Measurements from ENCODE around the gene ZNF839.
A peak's percentile ranks its signal among the peaks of the same experiment; 100 is the strongest.
"Not testable (repeated sequence)": the region's sequence is repeated elsewhere in the genome, so short reads cannot be mapped to it uniquely, and the experiment has no call there.

ZNF839 gene

DNA sequence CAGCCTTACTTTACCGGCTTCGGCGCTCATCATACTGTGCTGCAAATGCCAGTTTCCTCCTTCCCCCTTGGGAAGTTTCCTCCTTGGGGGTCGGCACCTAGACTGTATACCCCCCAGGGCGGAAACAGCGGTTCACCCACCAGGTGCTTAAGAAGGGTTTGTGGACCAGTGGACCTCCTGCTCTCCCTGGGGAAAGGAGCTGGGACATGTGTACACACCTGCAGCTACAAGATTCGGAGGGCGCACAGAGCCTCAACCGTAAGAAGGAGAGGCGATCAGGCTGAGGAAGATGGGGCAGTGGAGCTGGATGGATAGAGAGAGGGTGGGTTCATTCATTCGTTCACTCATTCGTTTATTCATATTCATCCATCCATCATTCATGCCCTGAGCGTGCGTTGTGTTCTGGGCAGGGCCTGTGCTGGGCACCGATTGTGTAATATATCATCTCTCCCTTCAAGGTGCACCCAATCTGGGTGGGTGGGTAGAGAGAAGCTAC, 717 bp upstream of the ZNF839 start:
- TF ChIP-seq Cebpa-rat (IDR thresholded peaks at IDR 0.05): peak in 5 of 11 experiments; percentile 16 to 81 (median 50); a peak in 7 of 22 replicates
- Histone ChIP-seq H3K4me3 (peak overlapping the region; percentile 86 to 99 (median 94)), H3K27me3 (no peaks in the 10 kb centered on the region), H3K4me1 (peaks cover 41 to 75% (median 65%) of the 10 kb centered on the region in 10 experiments), H3K27ac (peak overlapping the region; percentile 88 to 96 (median 92); a peak in 21 of 22 replicates), H3K4me2 (peak overlapping the region; percentile 68 to 96 (median 87)), H3K9me3 (replicated peaks in 1 of 11) (no peaks in the 10 kb centered on the region), H3K9ac (peak overlapping the region; percentile 89 to 98 (median 94)), H4K20me1 (peaks cover 0 to 7% (median 0%) of the 10 kb centered on the region in 11 experiments; a peak in 4 of 22 replicates), H3K36me3 (peaks cover 0 to 16% (median 5%) of the 10 kb centered on the region in 11 experiments; a peak in 8 of 22 replicates)

DNA sequence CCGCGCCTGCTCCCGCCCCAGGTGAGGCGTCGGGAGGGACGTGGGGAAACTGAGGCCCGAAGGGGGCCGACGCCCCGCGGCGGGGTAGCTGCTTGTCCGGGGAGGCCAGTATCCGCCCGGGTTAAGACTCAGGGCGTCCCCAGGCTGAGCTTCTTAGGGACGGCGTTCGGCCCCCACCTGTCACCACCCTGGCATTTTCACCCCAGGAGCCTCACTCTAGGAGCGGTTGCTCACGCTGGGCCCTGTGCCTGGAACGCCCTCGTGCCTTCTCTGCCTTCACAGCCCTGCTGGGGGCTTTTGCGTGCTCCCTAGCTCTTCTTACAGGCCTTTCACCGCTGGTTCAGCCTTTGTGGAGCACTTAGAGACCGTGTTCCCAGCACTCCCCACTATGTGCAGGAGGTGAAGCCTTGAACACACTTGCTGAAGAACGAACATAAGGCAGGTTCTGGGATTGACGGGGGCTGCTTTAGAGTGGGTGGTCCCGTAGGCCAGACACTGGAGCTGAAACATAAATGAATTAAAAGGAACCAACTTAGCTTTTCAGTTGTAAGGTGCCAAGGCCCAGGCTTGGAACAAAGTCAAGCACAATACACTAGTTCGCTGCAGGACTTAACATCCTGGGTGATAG, 601 bp downstream of the ZNF839 start:
- TF ChIP-seq Cebpa-rat (IDR thresholded peaks at IDR 0.05): no peak
- H3K4me2 ChIP-seq: peak overlapping the region; percentile 82 to 96 (median 92)
- peaks cover 0 to 8% (median 0%) of the 10 kb centered on the region in 11 experiments; a peak in 4 of 22 replicates for H4K20me1 ChIP-seq
- peaks cover 41 to 66% (median 58%) of the 10 kb centered on the region in 10 experiments for H3K4me1 ChIP-seq
- no peaks in the 10 kb centered on the region for H3K9me3 ChIP-seq (replicated peaks in 1 of 11)
- H3K36me3 ChIP-seq: peaks cover 0 to 25% (median 9%) of the 10 kb centered on the region in 11 experiments; a peak in 9 of 22 replicates
- no peaks in the 10 kb centered on the region for H3K27me3 ChIP-seq
- H3K27ac ChIP-seq: peak overlapping the region; percentile 88 to 96 (median 92)
- peak overlapping the region; percentile 86 to 99 (median 94) for H3K4me3 ChIP-seq
- H3K9ac ChIP-seq: peak overlapping the region; percentile 89 to 98 (median 94)

DNA sequence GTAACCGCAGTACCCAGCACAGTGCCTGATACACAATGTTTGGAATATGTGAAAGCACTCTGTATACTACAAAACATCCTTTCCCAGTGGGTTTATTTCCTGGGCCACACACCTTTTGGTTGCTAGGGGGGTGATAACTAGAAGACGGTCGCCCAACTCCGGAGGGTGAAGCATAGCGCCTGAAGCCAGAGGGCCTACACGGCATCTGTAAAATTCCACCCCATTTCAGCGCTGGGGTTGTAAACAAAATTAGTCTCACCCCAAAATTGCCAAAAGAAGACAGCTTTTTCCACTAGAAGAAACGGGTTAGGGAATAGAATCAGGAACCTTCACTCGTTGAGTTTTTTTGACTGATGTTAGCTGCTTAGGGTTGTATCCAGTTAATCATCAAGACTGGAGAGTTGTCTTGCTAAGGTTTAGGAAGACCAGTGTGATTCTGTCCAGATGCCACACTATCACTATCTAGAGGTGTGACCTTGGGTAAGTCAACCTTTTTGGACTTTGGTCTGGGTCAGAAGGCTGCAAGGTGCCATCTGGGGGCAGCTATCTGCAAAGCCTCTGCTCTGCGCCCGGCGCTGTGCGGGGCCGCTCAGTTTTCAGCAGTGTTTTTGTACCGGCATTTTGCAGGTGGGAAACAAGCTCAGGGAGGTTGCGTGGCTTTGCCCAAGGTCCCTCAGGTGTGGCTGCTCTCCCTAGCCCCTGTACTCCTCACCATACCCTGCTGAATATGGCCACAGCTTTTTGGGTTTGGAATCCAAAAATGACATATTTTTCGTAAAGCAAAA, 1.3 kb downstream of the ZNF839 start:
- peaks cover 6 to 32% (median 14%) of the 10 kb centered on the region in 11 experiments for H3K36me3 ChIP-seq
- peak overlapping the region; percentile 86 to 99 (median 94) for H3K4me3 ChIP-seq
- no peak for TF ChIP-seq Cebpa-rat (IDR thresholded peaks at IDR 0.05)
- no peaks in the 10 kb centered on the region for H3K27me3 ChIP-seq
- peak overlapping the region; percentile 88 to 96 (median 92); a peak in 19 of 22 replicates for H3K27ac ChIP-seq
- H4K20me1 ChIP-seq: peaks cover 0 to 8% (median 0%) of the 10 kb centered on the region in 11 experiments; a peak in 4 of 22 replicates
- peak overlapping the region; percentile 89 to 98 (median 94) for H3K9ac ChIP-seq
- peaks cover 38 to 59% (median 52%) of the 10 kb centered on the region in 10 experiments for H3K4me1 ChIP-seq
- no peaks in the 10 kb centered on the region for H3K9me3 ChIP-seq (replicated peaks in 1 of 11)
- peak overlapping the region; percentile 82 to 96 (median 92) for H3K4me2 ChIP-seq

DNA sequence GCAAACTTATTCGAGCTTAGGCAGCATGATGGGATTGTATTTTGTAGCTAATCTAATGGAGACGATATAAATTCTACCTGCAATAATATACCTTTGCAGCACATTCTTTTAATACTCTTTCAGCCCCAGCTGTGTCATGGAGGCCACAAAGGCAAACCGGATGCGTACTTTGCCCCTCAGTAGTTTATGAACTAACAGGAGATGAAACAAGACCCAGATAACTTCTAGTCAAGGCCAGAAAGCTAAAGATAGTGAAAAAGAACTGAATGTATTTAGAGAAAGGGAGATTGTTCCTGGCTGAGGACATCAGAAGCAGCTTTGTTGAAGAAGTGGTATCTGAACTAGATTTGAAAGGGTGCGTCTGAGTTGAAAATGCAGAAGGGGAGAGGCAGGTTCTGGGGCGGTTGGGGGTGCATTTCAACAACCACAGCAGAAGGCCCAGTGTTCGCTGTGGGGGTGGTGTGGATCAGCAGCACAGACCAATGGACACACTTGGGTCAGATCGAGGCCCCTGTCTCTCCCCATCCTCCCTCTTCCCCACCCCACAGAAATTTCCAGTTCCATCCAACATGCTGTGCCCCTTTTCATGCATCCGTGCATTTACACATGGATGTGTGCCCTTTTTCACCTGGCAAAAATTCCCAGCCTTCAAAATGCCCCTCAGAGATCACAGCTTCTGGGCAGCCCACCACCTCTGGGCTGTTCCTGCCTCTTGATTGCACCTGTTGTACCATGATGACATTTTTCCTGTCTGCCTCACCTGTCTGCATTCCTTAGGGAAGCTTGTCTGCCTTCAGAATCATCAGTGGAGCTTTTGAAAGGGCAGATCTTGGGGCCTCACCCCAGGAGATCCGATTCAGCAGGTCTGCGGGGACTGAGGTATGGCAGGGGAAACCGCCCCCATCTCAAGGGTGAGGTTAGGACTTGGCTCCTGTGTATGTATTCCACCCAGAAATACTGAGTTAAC, 2.2 kb downstream of the ZNF839 start:
- no peak overlapping the region for H3K27ac ChIP-seq
- no peaks in the 10 kb centered on the region for H3K27me3 ChIP-seq
- H4K20me1 ChIP-seq: peaks cover 0 to 8% (median 0%) of the 10 kb centered on the region in 11 experiments; a peak in 4 of 22 replicates
- H3K9ac ChIP-seq: peak overlapping the region in 8 of 11 experiments; percentile 14 to 97 (median 94); a peak in 4 of 22 replicates
- peaks cover 31 to 51% (median 45%) of the 10 kb centered on the region in 10 experiments for H3K4me1 ChIP-seq
- no peak overlapping the region for H3K4me3 ChIP-seq
- H3K36me3 ChIP-seq: peaks cover 15 to 40% (median 22%) of the 10 kb centered on the region in 11 experiments
- peak overlapping the region in 6 of 11 experiments; percentile 82 to 94 (median 90); a peak in 7 of 22 replicates for H3K4me2 ChIP-seq
- no peak for TF ChIP-seq Cebpa-rat (IDR thresholded peaks at IDR 0.05)
- H3K9me3 ChIP-seq (replicated peaks in 1 of 11): no peaks in the 10 kb centered on the region

DNA sequence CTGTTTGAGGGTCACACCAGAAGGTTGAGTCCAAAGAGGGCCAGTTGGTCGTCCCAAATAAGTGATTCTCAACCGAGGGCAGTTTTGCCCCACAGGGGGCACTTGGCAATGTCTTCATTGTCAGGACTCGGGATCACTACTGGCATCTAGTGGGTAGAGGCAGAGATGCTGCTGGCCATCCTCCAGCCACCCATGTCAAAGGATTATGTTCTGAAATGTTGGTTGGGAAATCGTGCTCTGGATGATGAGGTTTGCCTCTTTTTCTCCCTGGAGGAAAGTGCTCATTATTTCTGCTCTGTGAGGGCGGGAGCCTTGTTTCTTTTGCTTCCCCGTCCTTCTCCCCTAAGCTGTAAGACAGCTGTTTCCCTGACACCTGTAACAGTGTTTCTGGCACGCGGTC, 3.6 kb downstream of the ZNF839 start:
- Histone ChIP-seq H3K36me3 (peaks cover 18 to 52% (median 27%) of the 10 kb centered on the region in 11 experiments), H3K4me2 (peak overlapping the region in 7 of 11 experiments; percentile 34 to 67 (median 54); a peak in 14 of 22 replicates), H3K27me3 (no peaks in the 10 kb centered on the region), H3K4me1 (peaks cover 22 to 40% (median 35%) of the 10 kb centered on the region in 10 experiments), H3K4me3 (no peak overlapping the region), H4K20me1 (peaks cover 0 to 8% (median 0%) of the 10 kb centered on the region in 11 experiments; a peak in 4 of 22 replicates), H3K9ac (peak overlapping the region in 3 of 11 experiments; percentile 27 to 39 (median 37); a peak in 5 of 22 replicates), H3K27ac (peak overlapping the region in 6 of 11 experiments; percentile 3 to 67 (median 35); a peak in 8 of 22 replicates), H3K9me3 (replicated peaks in 1 of 11) (no peaks in the 10 kb centered on the region)
- peak in 2 of 11 experiments; percentile 57 to 72; a peak in 3 of 22 replicates for TF ChIP-seq Cebpa-rat (IDR thresholded peaks at IDR 0.05)

DNA sequence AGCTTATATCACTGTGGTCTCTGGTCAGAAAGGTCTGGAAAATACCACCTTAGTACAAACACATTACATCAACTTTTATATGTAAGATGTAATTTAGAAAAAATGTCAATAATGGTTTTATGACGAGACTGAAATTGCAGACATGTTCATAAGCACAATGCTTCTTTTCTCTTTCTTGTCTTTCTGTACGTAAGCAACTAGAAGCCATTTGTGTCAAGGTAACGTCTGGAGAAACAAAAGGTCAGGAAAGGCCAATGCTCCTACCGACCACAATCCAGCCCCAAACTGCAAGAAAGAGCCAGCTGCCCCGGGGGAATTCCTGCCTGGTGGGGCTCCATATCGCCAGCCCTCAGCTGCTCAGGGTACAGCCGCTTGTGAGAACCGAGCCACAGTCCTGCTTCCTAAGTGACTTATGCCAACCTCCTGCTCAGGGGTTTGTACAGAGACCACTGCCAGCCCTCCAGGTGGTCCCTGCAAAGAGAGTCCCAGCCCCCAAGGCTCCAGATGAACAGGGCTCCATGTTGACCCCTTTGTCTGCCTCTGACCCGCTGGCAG, 6.3 kb downstream of the ZNF839 start:
- 0 out of 22 replicates have a peak overlapping the region, but pooled peaks of 1 of the 11 experiments have one; percentile 5 for H3K9ac ChIP-seq
- no peak for TF ChIP-seq Cebpa-rat (IDR thresholded peaks at IDR 0.05)

DNA sequence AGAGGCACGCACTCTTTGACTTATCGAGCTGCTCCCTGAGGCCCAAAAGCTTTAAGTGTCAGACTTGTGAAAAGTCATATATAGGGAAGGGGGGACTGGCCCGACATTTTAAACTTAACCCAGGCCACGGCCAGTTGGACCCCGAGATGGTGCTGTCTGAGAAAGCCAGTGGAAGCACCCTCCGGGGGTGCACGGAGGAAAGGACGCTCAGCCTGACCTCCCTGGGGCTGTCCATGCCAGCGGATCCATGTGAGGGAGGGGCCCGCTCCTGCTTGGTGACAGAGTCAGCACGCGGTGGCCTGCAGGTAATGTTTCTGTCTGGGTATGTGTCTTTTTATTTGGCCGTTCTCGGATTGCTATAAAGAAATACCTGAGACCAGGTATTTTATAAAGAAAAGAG, 7.0 kb downstream of the ZNF839 start:
- Histone ChIP-seq H4K20me1 (peaks cover 0 to 8% (median 0%) of the 10 kb centered on the region in 11 experiments; a peak in 4 of 22 replicates), H3K27ac (no peak overlapping the region), H3K9ac (no peak overlapping the region), H3K27me3 (no peaks in the 10 kb centered on the region), H3K9me3 (replicated peaks in 1 of 11) (no peaks in the 10 kb centered on the region), H3K4me2 (no peak overlapping the region), H3K4me3 (no peak overlapping the region), H3K4me1 (peaks cover 0 to 16% (median 12%) of the 10 kb centered on the region in 10 experiments; a peak in 15 of 20 replicates), H3K36me3 (peaks cover 23 to 64% (median 41%) of the 10 kb centered on the region in 11 experiments)
- TF ChIP-seq Cebpa-rat (IDR thresholded peaks at IDR 0.05): no peak

More for the DNA sequence above, 6.3 kb downstream of the ZNF839 start:
- Histone ChIP-seq H3K36me3 (peaks cover 18 to 62% (median 33%) of the 10 kb centered on the region in 11 experiments), H3K27ac (no peak overlapping the region), H3K9me3 (replicated peaks in 1 of 11) (no peaks in the 10 kb centered on the region), H4K20me1 (peaks cover 0 to 8% (median 0%) of the 10 kb centered on the region in 11 experiments; a peak in 4 of 22 replicates), H3K4me3 (no peak overlapping the region), H3K27me3 (no peaks in the 10 kb centered on the region), H3K4me1 (peaks cover 5 to 21% (median 17%) of the 10 kb centered on the region in 10 experiments), H3K4me2 (no peak overlapping the region)

DNA sequence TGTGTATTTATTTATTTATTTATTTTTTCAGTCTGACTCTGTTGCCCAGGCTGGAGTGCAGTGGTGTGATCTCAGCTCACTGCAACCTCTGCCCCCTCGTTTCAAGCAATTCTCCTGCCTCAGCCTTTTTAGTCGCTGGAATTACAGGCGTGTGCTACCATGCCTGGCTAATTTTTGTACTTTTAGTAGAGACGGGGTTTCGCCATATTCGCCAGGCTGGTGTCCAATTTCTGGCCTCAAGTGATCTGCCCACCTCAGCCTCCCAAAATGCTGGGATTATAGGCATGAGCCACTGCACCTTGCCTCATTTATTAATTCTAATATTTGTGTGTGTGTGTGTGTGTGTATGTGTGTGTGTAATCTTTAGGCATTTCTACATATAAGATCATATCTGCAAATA, 9.8 kb downstream of the ZNF839 start:
- not testable (repeated sequence) for H3K4me3 ChIP-seq; H3K27ac ChIP-seq; H3K4me2 ChIP-seq; H3K9ac ChIP-seq; H4K20me1 ChIP-seq; H3K27me3 ChIP-seq; H3K9me3 ChIP-seq (replicated peaks in 1 of 11)
- peaks cover 0 to 13% (median 5%) of the 10 kb centered on the region in 10 experiments; a peak in 9 of 20 replicates for H3K4me1 ChIP-seq
- peaks cover 36 to 79% (median 63%) of the 10 kb centered on the region in 11 experiments for H3K36me3 ChIP-seq

All from BLaER1 treated with 17β-estradiol and CSF1 and Interleukin-3, amounts not matched to agents 10 nM and 100 nM (cell line).